AG04449 (cell line): Measurements from ENCODE around the gene CLNK.
A peak's percentile ranks its signal among the peaks of the same experiment; 100 is the strongest.

Experiments
- CTCF ChIA-PET: fragments of 350-600 bp; formaldehyde crosslinking; extraction: SDS; loops from one replicate; lab custom pipeline; 2021; ENCODE audit warnings: antibody characterized with exemption; lab: Yijun Ruan, JAX
- POLR2A ChIA-PET: fragments of 400-600, 350-600 bp; formaldehyde crosslinking; extraction: SDS; loops from one replicate; lab custom pipeline; 2020; ENCODE audit warnings: antibody characterized with exemption, inconsistent platforms; lab: Yijun Ruan, JAX
- DNase-seq: peaks from one replicate; pipeline ENCODE4 v3.0.0-alpha.2; 2010; ENCODE audit warnings: low read depth, low spot score
- H3K4me3 ChIP-seq: 2 replicates; pipeline ENCODE4 v1.5.1; 2011; ENCODE audit warnings: low read depth, mild to moderate bottlenecking, control low read depth, low read length
- TF ChIP-seq, protein P1 (sequence below): IDR thresholded peaks from one replicate; pipeline ENCODE4 v1.5.1; 2011; ENCODE audit warnings: mild to moderate bottlenecking, moderate library complexity, low read length, control low read depth, inconsistent platforms; ENCODE audit not compliant: insufficient read depth; ENCODE audit errors: missing control alignments

The CLNK gene

DNA sequence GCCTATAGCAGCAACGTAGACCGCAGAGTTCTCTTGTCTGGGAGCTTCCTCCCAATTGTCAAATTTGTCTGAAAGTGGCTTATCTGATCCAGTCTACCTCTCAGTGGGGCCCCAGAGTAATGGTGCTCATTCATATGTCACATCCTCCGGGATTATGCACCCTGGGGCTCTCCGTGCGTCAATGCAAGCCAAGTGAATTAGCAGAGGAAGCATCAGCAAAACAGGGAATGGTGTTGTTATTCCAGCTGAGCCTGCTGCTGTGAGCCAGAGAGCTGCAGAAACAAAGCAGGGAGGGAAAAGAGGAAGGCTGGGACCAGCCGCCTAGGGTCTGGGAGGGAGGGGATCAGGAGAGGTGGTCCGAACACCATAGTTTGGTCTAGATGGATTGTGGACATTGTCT lies 95.2 kb downstream of the CLNK start:
- TF ChIP-seq, protein P1, sequence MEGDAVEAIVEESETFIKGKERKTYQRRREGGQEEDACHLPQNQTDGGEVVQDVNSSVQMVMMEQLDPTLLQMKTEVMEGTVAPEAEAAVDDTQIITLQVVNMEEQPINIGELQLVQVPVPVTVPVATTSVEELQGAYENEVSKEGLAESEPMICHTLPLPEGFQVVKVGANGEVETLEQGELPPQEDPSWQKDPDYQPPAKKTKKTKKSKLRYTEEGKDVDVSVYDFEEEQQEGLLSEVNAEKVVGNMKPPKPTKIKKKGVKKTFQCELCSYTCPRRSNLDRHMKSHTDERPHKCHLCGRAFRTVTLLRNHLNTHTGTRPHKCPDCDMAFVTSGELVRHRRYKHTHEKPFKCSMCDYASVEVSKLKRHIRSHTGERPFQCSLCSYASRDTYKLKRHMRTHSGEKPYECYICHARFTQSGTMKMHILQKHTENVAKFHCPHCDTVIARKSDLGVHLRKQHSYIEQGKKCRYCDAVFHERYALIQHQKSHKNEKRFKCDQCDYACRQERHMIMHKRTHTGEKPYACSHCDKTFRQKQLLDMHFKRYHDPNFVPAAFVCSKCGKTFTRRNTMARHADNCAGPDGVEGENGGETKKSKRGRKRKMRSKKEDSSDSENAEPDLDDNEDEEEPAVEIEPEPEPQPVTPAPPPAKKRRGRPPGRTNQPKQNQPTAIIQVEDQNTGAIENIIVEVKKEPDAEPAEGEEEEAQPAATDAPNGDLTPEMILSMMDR, result no peak
- no peak for DNase-seq
- ChIA-PET CTCF (interaction anchor here (0.7 kb wide), 1 partner anchor 156 kb away, joined by 3 read pairs; no protein-coding TSS in a partner anchor), POLR2A (no interaction called here)
- no peak overlapping the region for H3K4me3 ChIP-seq

DNA sequence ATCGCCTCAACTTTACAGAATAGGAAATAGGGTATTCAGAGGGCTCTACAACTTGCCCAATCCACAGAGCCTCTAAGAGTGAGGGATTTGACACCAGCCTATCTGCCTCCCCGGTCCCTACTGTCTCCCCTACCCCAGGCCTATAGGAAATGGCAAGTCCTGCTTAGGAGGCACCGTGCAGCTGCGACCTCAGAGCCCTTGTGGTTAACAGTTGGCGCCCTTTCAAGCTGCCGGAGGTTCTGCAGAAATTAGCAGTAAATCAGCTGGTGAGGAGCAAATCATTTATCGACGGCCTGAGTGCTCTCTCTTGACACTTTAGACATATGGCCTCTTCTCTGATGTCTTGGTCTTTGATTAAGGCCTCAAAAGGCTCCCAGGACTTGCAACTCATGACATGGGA lies 96.9 kb downstream of the CLNK start:
- ChIA-PET CTCF (no interaction called here), POLR2A (no interaction called here)
- DNase-seq, result no peak
- H3K4me3 ChIP-seq, result no peak overlapping the region
- TF ChIP-seq, protein P1, result no peak

DNA sequence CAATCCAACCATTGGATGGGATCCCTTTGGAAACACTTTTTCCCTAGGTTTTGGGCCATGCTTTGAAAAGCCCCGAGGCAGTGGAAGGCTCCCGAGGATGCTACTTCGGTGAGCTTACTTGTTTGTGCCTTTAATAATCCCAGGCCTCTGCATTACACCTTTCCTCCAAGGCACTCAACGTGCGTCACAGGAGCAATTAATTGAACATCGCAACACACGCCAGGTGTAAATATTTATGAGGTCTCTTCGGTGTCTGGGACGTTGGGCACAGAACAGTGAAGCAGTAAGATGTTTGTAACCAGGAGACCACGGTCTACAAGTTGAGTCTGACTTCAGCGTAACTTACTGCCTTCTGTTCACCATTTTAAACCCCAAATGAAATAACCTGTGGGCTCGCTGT lies 97.3 kb downstream of the CLNK start:
- DNase-seq, result no peak
- no peak overlapping the region for H3K4me3 ChIP-seq
- TF ChIP-seq, protein P1, result no peak
- CTCF ChIA-PET, result no interaction called here
- POLR2A ChIA-PET, result no interaction called here

DNA sequence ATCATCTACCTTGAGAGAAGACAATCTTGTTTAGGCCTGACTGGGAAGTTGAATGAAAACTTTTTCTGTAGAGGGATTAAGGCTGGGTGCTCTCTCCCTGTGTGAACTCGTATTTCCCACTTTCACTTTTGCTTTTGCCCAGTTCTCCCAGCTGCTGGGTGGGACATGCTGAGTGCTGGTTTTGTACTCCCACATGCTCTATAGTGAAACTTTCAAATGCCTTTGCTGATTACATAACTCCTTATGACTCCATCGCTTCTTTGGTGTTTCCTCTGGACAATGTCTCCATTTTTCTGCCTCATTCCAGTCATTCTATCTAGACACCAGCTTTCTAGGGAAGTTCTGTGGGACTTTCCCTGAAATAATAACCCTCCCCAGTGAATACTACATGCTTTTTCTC lies 100.5 kb downstream of the CLNK start:
- no peak overlapping the region for H3K4me3 ChIP-seq
- CTCF ChIA-PET, result interaction anchor here (1.3 kb wide), 1 partner anchor 12 kb away, joined by 4 read pairs; no protein-coding TSS in a partner anchor
- POLR2A ChIA-PET, result interaction anchor here (1.2 kb wide), 1 partner anchor 179 kb away, joined by 5 read pairs; no protein-coding TSS in a partner anchor
- peak; percentile 66 for DNase-seq
- TF ChIP-seq, protein P1, result no peak

DNA sequence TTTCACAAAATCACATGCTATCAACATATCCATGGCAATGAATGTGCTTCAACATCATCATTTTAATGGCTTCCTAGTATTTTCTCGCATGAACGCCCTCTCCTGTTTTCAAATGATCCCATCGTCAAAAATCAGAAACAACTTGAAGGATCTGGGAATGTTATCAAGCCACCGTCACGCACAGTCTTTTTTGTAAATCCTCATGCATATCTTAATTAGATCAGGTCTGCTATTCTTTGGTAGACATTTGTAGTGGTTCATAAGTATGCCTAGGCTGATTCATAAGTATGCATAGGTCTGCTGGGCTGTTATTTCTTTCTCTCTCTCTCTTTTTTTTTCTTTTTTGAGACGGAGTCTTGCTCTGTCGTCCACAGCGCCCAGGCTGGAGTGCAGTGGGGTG lies 101.6 kb downstream of the CLNK start:
- no peak overlapping the region for H3K4me3 ChIP-seq
- no peak for DNase-seq
- ChIA-PET CTCF (interaction anchor here (1.5 to 2.9 kb wide), 3 partner anchors 12 to 841 kb away, joined by 5 to 15 read pairs (median 7); no protein-coding TSS in a partner anchor), POLR2A (no interaction called here)
- TF ChIP-seq, protein P1, result no peak

DNA sequence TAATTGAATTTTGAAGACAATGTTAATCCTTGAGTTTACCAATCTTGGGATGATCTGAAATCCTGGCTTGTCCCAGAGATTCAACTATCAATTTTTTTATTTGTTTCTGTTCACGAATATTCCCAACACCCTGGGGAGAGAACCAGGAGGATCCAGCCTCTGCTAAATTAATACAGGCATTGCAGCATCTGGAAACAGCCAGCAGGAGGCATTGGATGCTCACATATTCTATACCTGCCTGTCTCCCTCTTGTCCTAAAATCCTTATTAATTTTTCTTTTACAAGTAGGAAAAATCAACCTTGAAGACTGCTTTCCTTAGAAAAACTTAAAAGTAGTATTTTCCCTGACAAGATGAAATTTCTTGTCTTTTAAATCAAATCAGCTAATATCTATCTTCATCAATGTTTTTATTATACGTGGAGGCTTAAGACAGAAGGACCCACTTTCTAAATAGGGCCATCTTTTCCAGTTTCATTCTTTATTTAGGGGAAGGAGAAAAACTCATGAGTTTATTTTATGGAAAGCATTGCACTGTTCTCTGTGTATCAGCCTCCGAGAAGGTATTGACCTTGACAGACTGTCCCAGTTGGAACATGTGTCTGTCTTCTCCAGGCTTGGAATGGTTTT lies 102.4 kb downstream of the CLNK start:
- POLR2A ChIA-PET, result no interaction called here
- CTCF ChIA-PET, result interaction anchor here (0.7 to 2.9 kb wide), 6 partner anchors 9 to 1137 kb away, joined by 3 to 15 read pairs (median 6); no protein-coding TSS in a partner anchor
- H3K4me3 ChIP-seq, result no peak overlapping the region
- DNase-seq, result no peak
- TF ChIP-seq, protein P1, result peak; percentile 83
